Right lobe of liver (tissue), 6 donors: ENCODE measurements around the gene TNFRSF8. TPM values are rescaled to one million over a fixed set of nuclear protein-coding genes. Genes with fewer than 3 reads are reported as not detected.

Source experiments
- ATAC-seq, 4 donors: fragments of 200-7000 bp; cut with Tn5 transposase; one replicate each; pipeline ENCODE4 v1.9.1; 2020; ENCODE audit warnings: mild to moderate bottlenecking in 4 of 4, moderate library complexity in 4 of 4
- DNase-seq, 3 donors: peaks; one replicate each; pipeline ENCODE4 v3.0.0-alpha.2; 2020
- H3K27ac ChIP-seq, 3 donors: fragments of 200-600 bp; one replicate each; pipeline ENCODE4 v1.8.0; 2022
- H3K27me3 ChIP-seq, 2 donors: fragments of 200-600 bp; one replicate each; pipeline ENCODE4 v1.8.0; 2022
- H3K36me3 ChIP-seq, 4 donors: fragments of 200-600 bp; sonication (generic) in 1 of 4; one replicate each; pipeline versions ENCODE4 v1.5.1 to v1.8.0; 2017 to 2022; ENCODE audit warnings: control low read depth in 1 of 4
- H3K4me1 ChIP-seq, 4 donors: fragments of 200-600 bp; sonication (generic) in 1 of 4; one replicate each; pipeline versions ENCODE4 v1.5.1 to v1.8.0; 2017 to 2022; ENCODE audit warnings: control low read depth in 1 of 4
- H3K4me3 ChIP-seq, 3 donors: fragments of 200-600 bp; one replicate each; pipeline ENCODE4 v1.8.0; 2022
- H3K9me3 ChIP-seq, 4 donors: fragments of 200-600 bp; sonication (generic) in 1 of 4; one replicate each; pipeline versions ENCODE4 v1.5.1 to v1.8.0; 2017 to 2022; ENCODE audit warnings: control low read depth in 1 of 4
- CTCF ChIP-seq, 4 donors: fragments of 200-600 bp in 3 of 4; fragments of 450-650 bp in 1 of 4; IDR thresholded peaks; one replicate each; pipeline versions ENCODE4 v1.5.1 to v1.8.0; 2016 to 2022; ENCODE audit warnings: antibody characterized with exemption in 4 of 4, mild to moderate bottlenecking in 2 of 4
- POLR2A ChIP-seq: fragments of 450-650 bp; IDR thresholded peaks from one replicate; pipeline ENCODE4 v1.6.1; 2017; ENCODE audit warnings: antibody characterized with exemption, mild to moderate bottlenecking
- WGBS: methylation state at CpG from one replicate; pipeline ENCODE4 v1.1.6; 2018; ENCODE audit warnings: low coverage, low lambda C conversion rate; ENCODE audit not compliant: insufficient coverage; ENCODE audit errors: missing lambda C conversion rate; 5-methylcytosine and 5-hydroxymethylcytosine counted together
- intact Hi-C, 2 donors: fragments of 100-400 bp; cut with DNase I; formaldehyde crosslinking; loops; one replicate each; pipeline versions ENCODE4 v1.11.2 to v1.14.1; 2022
- total RNA-seq, 6 experiments: library from RNA; depleted of rRNA in 2 of 6; stranded (reverse); fragments of >200 nt in 2 of 6; fragmentation: NEBNext Ultra II Directional in 3 of 6; extraction: Animal tissue kit (Norgen Biotek cat#: 25700) in 3 of 6; gene quantifications; one replicate each; pipeline versions ENCODE4 v1.1.0 to v1.2.4, GENCODE V29; 2016 to 2023
- donor health status: DM: no; HTN: yes; CAD: no.
- donor health status: DM: no; HTN: no; CAD: no.
- donor health status: DM: no; HTN: no; CAD: no.
- donor health status: DM: no; HTN: yes; CAD: no.
- donor health status: DM: no; HTN: yes; CAD: no.

Gene TNFRSF8
- total RNA-seq, 6 experiments from 2014 or later = 0.12 to 0.29 (median 0.19) TPM; not detected in 1

- no peaks in the 10 kb centered on the region for H3K27me3 ChIP-seq
- ATAC-seq = no peak
- TF ChIP-seq POLR2A = no peak
- no peak for TF ChIP-seq CTCF (IDR thresholded peaks at IDR 0.05)
- no peak overlapping the region for H3K4me3 ChIP-seq
- DNase-seq = no peak
- 40% methylated on average over 4 of the region's 14 CpGs for WGBS
- H3K27ac ChIP-seq = peak overlapping the region; percentile 74 to 99 (median 98)
- peaks cover 3 to 49% (median 22%) of the 10 kb centered on the region in 4 donors for H3K4me1 ChIP-seq
- intact Hi-C loops = no loop called here
- H3K9me3 ChIP-seq = no peaks in the 10 kb centered on the region
- no peaks in the 10 kb centered on the region for H3K36me3 ChIP-seq
Observed at GRCh38 chr1:12172042-12172851, 109.1 kb downstream of the TNFRSF8 start.

DNA sequence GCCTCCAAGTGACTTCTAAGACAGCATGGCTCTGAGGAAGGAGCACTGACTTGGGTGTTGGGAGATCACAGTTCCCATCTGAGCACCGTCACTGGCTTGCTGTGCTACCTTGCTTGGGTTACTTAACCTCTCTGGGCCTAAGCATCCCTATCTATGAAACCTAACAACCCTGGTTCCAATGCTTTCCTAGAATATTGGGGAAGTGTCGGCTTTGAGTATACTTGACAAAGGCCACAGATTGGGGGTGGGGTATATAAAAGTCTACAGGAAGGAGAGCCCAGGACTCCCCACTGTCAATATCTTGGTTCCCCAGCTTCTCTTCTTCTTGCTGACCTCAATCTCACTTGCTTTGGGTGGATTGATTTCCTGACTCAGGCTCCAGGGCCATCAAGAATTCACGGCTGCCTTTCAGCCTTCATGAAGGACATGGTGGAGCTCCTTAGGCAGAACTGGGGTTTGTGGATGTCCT is 110.0 kb downstream of the TNFRSF8 start:
- Histone ChIP-seq H3K36me3 (no peaks in the 10 kb centered on the region), H3K27ac (peak overlapping the region; percentile 61 to 98 (median 74)), H3K4me3 (no peak overlapping the region), H3K9me3 (no peaks in the 10 kb centered on the region), H3K4me1 (peaks cover 3 to 57% (median 26%) of the 10 kb centered on the region in 4 donors), H3K27me3 (no peaks in the 10 kb centered on the region)
- TF ChIP-seq POLR2A (no peak), CTCF (IDR thresholded peaks at IDR 0.05) (no peak)
- DNase-seq (no peak), ATAC-seq (no peak)
- WGBS = 83% methylated on average over 2 of the region's 3 CpGs
- intact Hi-C loops = no loop called here

GRCh38 chr1:12173631-12174121 is 110.6 kb downstream of the TNFRSF8 start:
- Histone ChIP-seq H3K4me1 (peaks cover 3 to 63% (median 29%) of the 10 kb centered on the region in 4 donors), H3K27me3 (no peaks in the 10 kb centered on the region), H3K27ac (peak overlapping the region; percentile 61 to 98 (median 74)), H3K9me3 (no peaks in the 10 kb centered on the region), H3K4me3 (no peak overlapping the region), H3K36me3 (no peaks in the 10 kb centered on the region)
- WGBS = no CpG with 5 or more reads among the region's 11 CpGs
- ATAC-seq (peak in 3 of 4 donors; percentile 0 to 6 (median 2)), DNase-seq (no peak)
- intact Hi-C loops = no loop called here
- no peak for TF ChIP-seq POLR2A
- TF ChIP-seq CTCF (IDR thresholded peaks at IDR 0.05) = no peak

DNA sequence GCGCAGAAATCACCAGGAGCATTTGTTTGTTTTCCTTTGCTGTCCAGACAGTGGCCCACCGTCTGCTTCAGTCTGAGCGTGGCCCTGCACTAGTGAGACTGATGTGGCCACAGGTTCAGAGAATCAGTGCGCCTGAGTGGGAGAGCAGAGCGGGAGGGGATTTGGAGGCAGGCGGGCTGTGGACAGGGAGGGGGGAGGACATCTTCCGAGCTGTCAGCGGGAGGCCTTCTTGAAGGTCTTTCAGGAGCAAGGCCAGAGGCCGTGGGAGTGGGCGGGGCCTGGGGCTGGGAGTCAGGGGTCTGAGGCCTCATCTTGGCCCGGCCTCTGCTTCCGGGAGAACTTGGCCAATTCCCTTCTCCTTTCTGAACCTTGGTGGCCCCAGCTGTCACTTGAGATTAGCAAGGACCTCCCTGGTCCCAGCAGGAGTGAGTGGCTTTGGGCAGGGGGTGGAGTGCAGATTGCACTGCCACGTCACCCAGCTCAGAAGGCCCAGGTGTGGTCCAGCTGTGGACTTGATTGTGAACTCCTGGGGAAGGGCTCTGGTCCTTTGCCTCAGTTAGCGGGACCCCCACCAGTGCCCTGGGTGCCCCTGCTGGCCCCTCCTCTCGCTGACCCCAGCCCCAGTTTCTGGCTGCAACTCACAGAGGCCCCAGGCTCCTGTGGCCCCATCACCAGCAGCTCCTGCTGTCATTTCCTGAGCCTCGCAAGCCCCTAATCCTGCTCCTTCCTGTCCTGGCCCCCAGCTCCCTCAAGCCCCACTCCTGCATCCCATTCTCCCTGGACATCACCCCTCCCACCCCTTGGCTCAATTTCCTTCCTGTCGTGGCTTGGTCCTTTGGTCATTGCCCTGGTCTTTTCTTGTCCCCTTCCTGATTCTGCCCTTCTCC is 112.1 kb downstream of the TNFRSF8 start:
- Histone ChIP-seq H3K27ac (peak overlapping the region; percentile 52 to 98 (median 58)), H3K9me3 (no peaks in the 10 kb centered on the region), H3K4me1 (peaks cover 0 to 63% (median 26%) of the 10 kb centered on the region in 4 donors), H3K36me3 (no peaks in the 10 kb centered on the region), H3K4me3 (no peak overlapping the region), H3K27me3 (no peaks in the 10 kb centered on the region)
- no peak for TF ChIP-seq CTCF (IDR thresholded peaks at IDR 0.05)
- no peak for TF ChIP-seq POLR2A
- 20% methylated on average over 3 of the region's 17 CpGs for WGBS
- ATAC-seq (peak in 3 of 4 donors; percentile 3 to 6 (median 5)), DNase-seq (peak; percentile 78 to 80 (median 78))
- intact Hi-C loops = no loop called here
